Measurements from ENCODE around the gene DESI1.
A peak's percentile ranks its signal among the peaks of the same experiment; 100 is the strongest.
"Not testable (repeated sequence)": the region's sequence is repeated elsewhere in the genome, so short reads cannot be mapped to it uniquely, and the experiment has no call there.

DESI1 gene

GRCh38 chr22:41634610-41635009, 13.8 kb upstream of the DESI1 start:
- not testable (repeated sequence) for DNase-seq (ENCODE audit: low spot score)

- DNase-seq (ENCODE audit: low spot score), result not testable (repeated sequence)
Measured at GRCh38 chr22:41631615-41632014, 10.8 kb upstream of the DESI1 start.

DNA sequence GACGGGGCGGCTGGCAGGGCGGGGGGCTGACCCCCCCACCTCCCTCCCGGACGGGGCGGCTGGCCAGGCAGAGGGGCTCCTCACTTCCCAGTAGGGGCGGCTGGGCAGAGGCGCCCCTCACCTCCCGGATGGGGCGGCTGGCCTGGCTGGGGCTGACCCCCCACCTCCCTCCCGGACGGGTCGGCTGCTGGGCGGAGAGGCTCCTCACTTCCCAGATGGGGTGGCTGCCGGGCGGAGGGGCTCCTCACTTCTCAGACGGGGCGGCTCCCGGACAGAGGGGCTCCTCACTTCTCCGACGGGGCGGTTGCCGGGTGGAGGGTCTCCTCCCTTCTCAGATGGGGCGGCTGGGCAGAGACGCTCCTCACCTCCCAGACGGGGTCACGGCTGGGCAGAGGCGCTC, 10.3 kb upstream of the DESI1 start:
- not testable (repeated sequence) for DNase-seq (ENCODE audit: low spot score)

DNA sequence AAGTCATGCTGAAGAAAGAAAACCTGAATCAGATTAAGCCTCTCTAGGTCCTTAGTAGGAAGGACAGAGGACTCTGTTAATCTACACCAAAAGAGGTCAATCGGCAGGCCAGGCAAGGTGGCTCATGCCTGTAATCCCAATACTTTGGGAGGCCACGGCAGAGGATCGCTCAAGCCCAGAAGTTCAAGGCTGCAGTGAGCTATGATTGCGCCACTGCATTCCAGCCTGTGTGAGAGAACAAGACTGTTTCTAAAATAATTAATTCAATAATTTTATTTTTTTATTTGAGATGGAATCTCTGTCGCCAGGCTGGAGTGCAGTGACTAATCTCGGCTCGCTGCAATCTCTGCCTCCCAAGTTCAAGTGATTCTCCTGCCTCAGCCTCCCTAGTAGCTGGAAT, 4.7 kb upstream of the DESI1 start:
- DNase-seq (ENCODE audit: low spot score), result no peak

DNA sequence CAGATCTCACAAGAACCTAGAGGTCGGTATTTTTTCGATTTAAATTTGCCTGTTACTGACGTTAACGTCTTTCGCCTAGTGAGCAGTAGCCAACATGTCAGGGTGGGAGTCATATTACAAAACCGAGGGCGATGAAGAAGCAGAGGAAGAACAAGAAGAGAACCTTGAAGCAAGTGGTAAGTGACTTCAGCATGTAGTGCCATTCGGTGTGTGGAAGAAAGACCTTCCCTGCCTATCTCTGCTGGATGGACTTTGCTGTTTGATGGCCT, 1.0 kb upstream of the DESI1 start:
- DNase-seq (ENCODE audit: low spot score), result no peak

DNA sequence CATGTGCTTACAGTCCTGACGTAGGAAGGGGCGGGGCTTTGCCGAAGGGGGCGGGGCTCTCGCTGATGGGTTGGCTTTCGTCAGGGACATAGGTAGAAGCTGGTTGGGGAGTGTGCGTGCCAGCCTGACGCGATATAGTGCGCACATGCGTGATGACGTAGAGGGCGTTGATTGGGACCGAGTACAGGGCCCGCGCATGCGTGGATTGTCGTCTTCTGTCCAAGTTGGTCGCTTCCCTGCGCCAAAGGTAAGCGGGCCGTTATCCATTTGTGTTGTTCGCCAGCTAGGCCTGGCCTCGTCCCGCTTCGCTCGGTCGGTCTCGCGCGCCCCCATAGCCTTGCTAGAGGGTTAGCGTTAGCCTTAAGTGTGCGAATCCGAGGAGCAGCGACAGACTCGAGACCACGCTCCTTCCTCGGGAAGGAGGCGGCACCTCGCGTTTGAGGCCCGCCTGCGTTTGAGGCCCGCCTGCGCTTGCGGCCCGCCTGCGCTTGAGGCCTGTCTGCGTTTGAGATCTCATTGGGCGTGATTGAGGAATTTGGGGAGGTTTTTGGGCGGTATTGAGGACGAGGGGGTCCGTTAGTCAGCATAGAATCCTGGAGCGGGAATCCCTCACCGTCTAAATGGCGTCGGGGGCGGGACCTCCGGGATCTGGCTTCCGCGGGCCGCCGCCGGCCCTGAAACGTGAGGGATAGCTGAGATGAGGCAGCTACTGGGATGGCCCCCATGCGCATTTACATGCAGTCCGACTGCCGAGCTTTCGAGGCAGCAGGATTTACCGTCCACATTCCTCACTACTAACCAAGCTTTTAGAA, 462 bp upstream of the DESI1 start, which contains the start of gene XRCC6:
Gene XRCC6, plus strand, starts transcription at position 197 of the 812 bp plus-strand sequence. CDS start 710 bp downstream, outside the sequence.
- peak; percentile 100 for DNase-seq (ENCODE audit: low spot score)

DNA sequence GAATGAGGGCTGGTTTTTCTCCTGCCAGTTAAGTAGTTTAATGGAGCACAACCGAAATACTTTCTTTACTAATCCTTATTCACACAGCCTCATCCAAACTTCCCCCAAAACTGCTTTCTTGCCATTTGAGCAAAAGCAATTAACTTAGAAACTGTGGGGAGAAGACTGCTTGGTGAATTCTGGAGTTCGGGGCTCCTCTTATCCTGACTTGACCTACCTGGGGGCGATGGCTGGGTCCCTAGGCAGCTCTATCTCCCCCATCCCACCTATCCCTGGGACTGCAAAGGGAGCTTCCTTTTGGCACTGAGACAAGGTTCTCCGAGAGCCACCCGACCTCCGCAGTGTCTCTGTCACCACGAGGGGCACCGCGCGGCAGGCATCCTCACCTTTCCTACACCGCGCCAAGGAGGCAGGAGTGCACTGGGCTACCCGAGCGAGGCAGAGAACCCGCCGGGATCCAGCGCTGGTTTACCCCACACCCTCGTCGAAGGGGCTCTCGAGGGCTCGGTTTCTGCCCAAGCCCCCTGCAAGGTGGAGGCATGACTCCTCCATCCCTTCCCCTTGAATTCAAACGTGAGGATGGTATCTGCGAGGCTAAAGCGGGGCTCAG, 759 bp downstream of the DESI1 start:
- peak; percentile 11 for DNase-seq (ENCODE audit: low spot score)

GRCh38 chr22:41613456-41613855, 7.4 kb downstream of the DESI1 start:
- DNase-seq (ENCODE audit: low spot score), result no peak

- DNase-seq (ENCODE audit: low spot score), result no peak
Measured at GRCh38 chr22:41612603-41613306, 8.1 kb downstream of the DESI1 start.

- no peak for DNase-seq (ENCODE audit: low spot score)
Measured at GRCh38 chr22:41608386-41608785, 12.5 kb downstream of the DESI1 start.

- DNase-seq (ENCODE audit: low spot score), result no peak
Measured at GRCh38 chr22:41603873-41604332, 16.9 kb downstream of the DESI1 start.

DNA sequence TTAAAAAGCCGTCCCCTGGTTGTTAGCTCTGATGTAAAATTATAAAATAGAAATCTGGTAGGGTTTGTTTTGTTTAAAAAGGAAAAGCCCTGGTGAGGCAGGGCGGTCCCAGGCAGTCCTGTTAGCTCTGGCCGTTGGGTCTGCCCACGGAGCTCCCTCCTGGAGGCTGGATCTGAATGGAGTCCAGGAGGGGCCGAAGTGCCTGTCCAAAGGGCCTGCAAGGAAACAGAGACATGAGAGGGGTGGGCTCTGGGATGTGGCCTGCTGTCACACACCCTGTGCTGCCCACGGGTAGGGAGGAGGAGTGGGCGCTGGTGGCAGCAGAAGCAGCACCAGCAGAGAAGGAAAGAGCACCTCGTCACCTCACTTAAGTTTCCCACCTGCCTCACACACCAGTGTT, 19.9 kb downstream of the DESI1 start:
- no peak for DNase-seq (ENCODE audit: low spot score)

GRCh38 chr22:41598891-41599635, 21.8 kb downstream of the DESI1 start:
- DNase-seq (ENCODE audit: low spot score), result no peak

- peak; percentile 86 for DNase-seq (ENCODE audit: low spot score)
Measured at GRCh38 chr22:41598081-41598480, 22.8 kb downstream of the DESI1 start.

DNA sequence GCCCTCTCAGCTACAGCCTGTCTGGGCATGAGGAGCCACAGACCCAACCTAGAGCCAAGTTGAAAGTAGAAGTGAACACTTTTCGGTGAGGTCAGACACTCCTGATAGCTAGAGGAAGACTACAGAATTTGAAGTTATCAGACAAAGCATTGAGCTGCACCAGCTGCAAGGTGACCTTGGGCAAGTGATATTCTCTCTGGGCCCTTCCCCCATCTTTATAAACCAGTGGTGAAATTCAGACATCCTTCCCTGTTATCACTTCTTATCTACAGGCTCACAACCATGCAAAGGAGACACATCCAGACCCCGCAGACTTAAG, 23.2 kb downstream of the DESI1 start:
- DNase-seq (ENCODE audit: low spot score), result no peak

DNA sequence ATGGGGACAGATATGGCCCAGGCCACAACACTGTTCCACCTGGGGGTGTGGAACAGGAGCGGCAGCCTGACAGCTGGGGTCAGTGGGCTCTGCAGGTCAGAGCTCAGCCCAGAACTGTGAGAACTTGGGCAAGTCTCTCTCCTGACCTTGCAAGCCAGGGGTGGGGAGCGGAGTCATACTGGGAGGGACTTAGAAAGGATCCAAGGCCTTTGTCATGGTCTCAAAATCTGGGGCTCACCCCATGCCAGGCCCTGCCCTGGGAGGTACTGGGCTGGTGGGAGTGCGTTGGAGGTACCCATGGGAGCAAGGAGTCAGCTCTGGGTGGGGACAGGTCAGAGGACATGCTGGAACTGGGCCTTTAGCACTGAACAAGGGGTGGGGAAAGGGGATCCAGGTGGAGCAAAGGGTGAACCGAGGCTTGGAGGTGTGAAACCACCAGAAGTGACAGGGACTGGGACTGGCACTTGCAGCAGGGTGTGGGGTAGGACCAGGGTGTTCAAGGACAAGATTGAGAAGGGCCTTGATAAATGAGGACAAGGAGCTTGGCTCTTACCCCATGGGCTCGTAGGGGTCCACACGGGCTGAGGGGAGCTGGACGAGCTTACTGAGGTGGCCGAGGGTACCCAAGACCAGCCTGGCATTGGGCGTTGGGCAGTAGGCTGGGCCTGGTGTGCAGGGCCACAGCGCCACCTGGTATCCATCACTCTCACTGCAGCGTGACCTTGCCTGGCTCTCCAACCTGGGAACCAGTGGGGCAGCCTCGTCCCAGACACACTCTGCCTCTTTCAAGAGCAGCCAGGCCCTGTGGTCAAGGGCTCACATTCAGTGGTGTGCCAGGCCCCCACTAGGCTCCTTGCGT, 23.8 kb downstream of the DESI1 start:
- DNase-seq (ENCODE audit: low spot score), result peak; percentile 72

GRCh38 chr22:41595703-41596102, 25.1 kb downstream of the DESI1 start:
- no peak for DNase-seq (ENCODE audit: low spot score)

DNA sequence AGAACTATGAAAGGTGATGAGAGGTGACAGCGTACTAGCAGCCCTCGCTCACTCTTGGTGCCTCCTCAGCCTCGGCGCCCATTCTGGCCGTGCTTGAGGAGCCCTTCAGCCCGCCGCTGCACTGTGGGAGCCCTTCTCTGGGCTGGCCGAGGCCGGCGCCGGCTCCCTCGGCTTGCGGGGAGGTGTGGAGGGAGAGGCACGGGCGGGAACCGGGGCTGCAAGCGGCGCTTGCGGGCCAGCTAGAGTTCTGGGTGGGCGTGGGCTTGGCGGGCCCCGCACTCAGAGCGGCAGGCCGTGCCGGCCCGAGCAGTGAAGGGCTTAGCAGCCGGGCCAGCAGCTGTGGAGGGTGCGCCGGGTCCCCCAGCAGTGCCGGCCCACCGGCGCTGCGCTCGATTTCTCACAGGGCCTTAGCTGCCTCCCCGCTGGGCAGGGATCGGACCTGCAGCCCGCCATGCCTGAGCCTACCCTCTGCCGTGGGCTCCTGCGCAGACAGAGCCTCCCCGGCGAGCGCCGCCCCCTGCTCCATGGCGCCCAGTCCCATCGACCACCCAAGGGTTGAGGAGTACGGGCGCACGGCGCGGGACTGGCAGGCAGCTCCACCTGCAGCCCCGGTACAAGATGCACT, 27.4 kb downstream of the DESI1 start:
- not testable (repeated sequence) for DNase-seq (ENCODE audit: low spot score)

GRCh38 chr22:41589391-41590241, 31.2 kb downstream of the DESI1 start, which contains the start of gene PMM1:
PMM1 (minus strand) TSS chr22:41589840; CDS start chr22:41589805, 35 bp downstream.
- DNase-seq (ENCODE audit: low spot score), result peak; percentile 100

GRCh38 chr22:41587347-41587723, 33.5 kb downstream of the DESI1 start:
- no peak for DNase-seq (ENCODE audit: low spot score)

Data from AG08395 (cell line).